GOT3 (cell line): ENCODE data around the gene GRM8.
"Not testable (repeated sequence)": the region's sequence is repeated elsewhere in the genome, so short reads cannot be mapped to it uniquely, and the experiment has no call there.

Experiments used
- DNase-seq: peaks from one replicate; lab custom pipeline; 2025; ENCODE audit warnings: mixed read lengths; lab: John Stamatoyannopoulos, UW

GRM8 gene

GRCh38 chr7:127029823-127030222, 222.9 kb downstream of the GRM8 start:
- no peak for DNase-seq

DNA sequence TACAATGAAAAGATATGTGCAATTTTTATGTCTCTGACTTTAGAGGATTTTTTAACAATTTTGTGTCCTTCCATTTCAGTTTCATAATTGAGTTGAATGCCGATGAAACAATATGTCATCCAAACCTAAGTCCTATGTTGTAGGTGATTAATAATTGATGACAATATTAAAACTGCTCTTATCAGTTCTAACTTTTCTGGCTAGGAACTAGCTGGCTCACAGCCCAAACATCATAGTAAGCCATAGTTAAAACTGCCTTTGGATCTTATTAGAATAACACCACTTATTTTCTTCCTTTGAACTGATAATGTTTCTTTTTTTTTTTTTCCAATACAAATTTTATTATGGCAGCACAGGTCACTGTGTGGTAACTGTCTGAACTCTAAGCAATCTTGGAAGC, 230.9 kb downstream of the GRM8 start:
- DNase-seq: no peak

DNA sequence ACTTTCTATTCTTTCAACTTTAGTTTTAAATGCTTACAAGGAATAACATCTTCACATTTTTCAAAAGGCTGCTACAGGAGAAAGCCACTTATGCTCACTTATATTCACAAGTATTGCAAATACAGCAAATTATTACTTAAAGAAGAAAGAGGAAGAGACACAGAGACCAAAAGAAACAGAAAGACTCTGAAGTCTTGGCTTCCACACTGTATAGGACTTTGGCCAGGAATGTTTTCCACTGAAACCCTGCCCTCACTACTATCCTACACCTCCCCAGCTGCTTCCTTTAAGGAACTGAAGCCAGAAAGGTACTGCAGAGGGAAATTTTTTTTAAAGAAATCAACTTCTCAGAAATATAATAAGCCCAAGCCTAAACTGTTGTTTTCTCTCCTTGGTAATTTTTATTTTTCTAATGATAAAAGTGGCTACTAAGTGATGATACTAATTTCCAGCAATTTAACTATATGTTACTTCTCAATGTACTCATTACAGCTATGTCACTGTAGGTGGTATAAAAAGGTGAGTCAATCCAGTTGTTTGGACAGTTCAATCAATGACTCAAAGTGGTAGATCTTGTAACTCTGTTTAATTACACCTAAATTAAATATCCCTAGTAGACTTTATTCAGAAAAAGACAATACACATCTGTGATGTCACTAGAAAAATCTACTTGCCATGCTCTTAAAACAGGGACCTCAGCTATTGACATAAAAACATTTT, 231.6 kb downstream of the GRM8 start:
- DNase-seq: no peak

- DNase-seq: no peak
Observed at GRCh38 chr7:127018889-127019288, 233.9 kb downstream of the GRM8 start.

GRCh38 chr7:127017196-127017595, 235.5 kb downstream of the GRM8 start:
- no peak for DNase-seq

DNA sequence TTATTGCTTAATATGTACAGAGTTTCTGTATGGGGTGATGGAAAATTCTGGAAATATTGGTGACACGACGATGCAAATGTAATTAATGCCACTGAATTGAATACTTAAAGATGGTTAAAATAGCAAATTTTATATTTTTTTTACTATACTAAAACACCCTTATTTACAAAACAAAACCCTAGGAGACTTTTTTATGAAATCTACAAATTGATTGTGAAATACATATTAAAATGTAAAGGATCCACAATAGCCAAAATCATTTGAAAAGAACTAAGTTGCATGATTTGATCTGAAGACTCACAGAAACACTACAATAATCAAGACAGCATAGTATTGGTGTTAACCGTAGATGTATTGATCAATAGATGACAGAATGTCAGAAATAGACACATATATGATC, 252.0 kb downstream of the GRM8 start:
- no peak for DNase-seq

GRCh38 chr7:126996659-126997058, 256.1 kb downstream of the GRM8 start:
- no peak for DNase-seq

DNA sequence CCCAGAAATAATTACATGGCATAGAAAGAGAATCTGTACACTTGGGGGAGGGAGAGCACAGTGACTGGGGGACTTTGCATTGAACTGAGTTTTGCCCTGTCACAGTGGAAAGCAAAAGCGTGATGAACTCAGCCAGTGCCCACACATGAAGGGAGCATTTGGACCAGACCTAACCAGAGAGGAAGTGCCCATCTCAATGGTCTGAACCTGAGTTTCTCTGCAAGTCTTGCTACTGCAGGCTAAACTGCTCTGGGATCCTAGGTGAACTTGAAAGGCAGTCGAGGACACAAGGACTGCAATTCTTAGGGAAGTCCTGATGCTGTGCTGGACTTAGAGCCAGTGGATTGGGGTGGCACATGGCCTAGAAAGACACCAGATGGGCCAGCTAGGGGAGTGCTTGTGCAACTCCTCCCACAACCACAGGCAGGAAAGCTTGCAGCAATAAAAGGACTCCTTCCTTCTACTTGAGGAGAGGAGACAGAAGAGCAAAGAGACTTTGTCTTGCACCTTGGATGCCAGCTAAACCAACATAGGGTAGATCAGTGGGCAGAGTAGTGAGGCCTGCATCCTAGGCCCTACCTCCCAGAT, 259.0 kb downstream of the GRM8 start:
- DNase-seq: no peak

DNA sequence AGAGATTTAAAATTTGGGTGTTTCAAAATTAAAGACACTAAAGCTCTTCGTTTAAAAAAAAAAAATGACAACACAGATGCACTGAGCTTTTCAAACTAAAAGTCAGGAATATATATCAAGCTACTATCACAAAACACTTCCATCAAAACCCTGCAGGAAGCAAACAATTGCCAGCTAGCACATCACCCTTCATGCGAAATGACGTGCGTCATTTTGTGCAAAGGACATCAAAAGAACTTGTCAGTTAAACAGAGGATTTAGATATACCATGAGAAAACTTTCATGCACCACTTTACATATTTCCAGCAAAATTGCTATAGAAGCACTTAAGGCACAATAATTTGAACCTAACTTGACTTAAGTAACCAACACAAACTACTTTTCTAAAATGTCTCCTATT, 264.7 kb downstream of the GRM8 start:
- no peak for DNase-seq

- no peak for DNase-seq
Observed at GRCh38 chr7:126979722-126980121, 273.0 kb downstream of the GRM8 start.

DNA sequence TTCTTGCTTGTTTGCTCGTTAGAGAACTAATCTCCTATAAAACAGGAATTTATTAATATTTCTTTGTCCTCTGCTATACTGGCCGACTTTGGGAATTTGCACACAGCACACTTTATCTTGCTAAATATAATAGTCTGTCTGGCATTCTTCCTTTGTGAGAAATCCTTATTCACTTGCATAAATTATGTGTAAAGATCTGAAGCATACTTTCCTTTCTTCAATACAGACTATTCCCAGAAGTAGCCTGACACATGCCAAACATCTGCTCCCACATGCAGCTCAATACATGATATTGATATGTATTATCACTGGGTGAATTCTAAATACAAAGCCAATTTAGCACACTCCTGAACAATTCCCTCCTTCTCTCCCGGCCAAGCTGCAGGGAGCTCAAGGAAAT, 273.9 kb downstream of the GRM8 start:
- DNase-seq: no peak

DNA sequence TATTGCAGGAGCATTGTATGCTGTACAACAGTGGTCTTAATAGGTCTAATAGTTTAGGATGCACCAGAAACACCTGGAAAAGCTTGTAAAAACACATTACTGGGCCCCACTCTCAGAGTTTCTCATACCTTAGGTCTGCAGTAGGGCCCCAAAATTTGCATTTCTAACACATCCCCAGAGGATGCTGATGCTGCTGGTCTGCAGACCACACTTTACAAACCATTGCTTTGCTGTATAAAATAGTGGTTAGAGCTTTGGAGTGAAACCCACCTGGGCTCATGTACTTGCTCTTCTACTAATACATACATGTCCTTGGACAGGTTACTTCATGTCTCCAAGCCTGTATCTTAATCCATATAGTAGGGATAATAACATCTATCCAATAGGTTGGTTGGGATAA, 279.7 kb downstream of the GRM8 start:
- DNase-seq: no peak

GRCh38 chr7:126972571-126972970, 280.2 kb downstream of the GRM8 start:
- no peak for DNase-seq

DNA sequence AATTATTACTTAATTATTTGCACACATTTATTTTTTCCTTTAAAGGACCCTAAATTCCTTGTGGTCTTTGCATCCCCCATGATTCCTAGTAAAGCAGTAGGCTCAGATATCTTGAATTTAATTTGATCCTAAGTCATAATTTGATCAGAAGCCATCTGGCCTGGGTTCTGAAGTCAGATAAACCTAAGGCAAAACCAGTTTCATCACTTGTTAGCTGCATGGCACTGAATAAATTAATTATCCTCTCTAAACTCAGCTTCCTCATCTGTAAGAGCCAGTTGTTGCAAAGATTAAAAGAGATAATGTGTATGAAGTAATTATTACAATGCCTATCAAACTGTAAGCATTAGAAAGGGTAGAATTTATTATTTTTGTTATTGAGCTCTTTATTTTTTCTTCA, 293.1 kb downstream of the GRM8 start:
- DNase-seq: no peak

DNA sequence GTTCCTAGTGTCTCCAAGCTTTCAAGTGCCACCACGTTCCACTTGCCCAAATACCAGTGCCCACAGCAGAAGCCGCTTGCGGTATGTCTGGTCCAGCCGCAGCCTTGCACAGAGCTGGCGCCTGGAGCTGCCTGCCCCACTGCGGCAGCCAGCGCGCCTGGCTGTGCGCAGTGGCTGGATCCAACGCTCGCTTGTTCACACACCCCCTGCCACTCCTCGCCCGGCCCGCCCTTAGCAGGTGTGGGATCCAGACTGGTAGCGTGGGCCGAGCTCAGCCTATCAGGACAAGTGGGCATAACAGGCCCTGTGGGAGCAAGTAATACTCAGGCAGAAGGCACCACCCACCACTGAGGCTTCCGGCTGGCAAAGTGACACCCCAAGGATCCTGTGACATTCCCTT, 294.4 kb downstream of the GRM8 start:
- DNase-seq: no peak

DNA sequence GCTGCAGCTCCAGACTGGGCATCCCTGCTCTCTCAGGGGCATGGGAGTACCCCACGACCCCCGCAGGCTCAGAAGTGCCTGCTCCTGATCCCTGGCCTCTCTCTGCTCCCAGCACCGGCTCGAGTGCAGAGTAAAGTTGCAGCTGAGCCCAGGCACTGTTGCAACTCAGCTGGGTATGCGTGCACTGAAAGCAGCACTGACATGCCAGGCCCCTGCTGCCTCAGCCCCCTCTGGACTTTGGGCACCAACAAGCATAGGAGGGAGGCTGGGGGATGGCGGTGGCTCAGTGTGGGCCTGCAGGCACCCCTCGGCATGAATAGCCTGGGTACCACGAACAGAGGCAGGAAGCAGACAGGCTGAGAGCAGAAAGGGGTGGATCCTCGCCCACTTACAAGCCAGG, 295.3 kb downstream of the GRM8 start:
- DNase-seq: no peak

DNA sequence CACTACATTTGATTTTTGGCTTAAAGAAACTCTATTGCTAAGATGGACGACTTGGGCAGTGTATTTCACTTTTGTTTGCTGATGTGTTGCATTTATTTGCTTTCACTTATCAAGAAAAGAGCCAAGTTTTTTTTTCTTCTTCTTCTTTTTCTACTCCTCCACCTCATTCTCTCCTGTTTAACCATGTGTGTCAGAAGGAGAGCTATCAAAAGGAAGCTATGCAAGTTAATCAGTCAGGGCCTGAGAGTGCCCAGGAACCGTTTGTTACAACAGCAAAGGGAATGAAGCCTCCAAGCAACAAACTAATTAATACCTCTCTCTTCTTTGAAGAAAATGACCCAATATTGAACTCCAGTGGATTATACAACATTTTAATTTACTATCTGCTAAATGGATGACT, 299.3 kb downstream of the GRM8 start:
- no peak for DNase-seq

- DNase-seq: no peak
Observed at GRCh38 chr7:126948664-126949063, 304.1 kb downstream of the GRM8 start.

GRCh38 chr7:126940723-126941307, 311.9 kb downstream of the GRM8 start:
- DNase-seq: no peak

DNA sequence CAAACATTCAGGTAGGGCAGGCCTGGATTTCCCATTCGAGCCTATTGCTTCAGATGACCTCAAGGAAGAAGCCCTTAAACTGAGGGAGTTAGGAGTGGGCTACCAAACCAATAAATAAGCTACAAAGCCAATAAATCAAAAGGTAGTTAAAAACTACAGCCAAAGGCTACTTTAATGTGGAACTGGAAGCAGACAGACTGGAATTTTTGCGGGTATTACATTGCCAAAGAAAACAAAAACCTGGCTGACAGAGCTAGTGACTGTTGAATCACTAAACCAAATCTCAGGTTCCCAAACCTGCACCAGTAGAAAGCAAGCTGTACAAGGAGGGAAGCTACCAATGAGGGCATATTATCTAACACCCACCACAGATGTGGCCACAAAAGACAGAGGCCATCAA, 315.6 kb downstream of the GRM8 start:
- no peak for DNase-seq

- no peak for DNase-seq
Observed at GRCh38 chr7:126931581-126931980, 321.2 kb downstream of the GRM8 start.

DNA sequence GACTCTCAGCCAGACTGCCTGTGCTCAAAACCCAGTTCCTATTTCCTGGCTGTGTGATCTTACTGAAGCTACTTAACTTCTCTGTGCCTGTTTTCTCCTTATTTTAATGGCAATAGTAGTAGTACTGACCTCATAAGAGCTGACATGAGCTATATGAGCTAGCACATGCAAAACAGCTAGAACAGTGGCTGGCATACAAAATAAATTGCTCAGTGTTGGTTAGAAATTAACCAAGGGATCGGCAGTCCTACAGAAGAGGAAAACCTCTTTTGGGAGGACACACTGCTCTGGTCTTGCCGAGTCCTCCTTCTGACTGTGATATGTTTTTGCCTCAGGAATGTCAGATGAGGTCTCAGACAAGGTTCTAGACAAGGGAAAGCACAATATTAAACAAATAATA, 322.6 kb downstream of the GRM8 start:
- DNase-seq: no peak

- DNase-seq: no peak
Observed at GRCh38 chr7:126924477-126924876, 328.3 kb downstream of the GRM8 start.

- not testable (repeated sequence) for DNase-seq
Observed at GRCh38 chr7:126911627-126912026, 341.1 kb downstream of the GRM8 start.
